ENCODE results near the gene NIFK.

Gene NIFK

GRCh38 chr2:121699421-121700333 is 37.0 kb downstream of the NIFK start:
- TF ChIP-seq, protein P1, sequence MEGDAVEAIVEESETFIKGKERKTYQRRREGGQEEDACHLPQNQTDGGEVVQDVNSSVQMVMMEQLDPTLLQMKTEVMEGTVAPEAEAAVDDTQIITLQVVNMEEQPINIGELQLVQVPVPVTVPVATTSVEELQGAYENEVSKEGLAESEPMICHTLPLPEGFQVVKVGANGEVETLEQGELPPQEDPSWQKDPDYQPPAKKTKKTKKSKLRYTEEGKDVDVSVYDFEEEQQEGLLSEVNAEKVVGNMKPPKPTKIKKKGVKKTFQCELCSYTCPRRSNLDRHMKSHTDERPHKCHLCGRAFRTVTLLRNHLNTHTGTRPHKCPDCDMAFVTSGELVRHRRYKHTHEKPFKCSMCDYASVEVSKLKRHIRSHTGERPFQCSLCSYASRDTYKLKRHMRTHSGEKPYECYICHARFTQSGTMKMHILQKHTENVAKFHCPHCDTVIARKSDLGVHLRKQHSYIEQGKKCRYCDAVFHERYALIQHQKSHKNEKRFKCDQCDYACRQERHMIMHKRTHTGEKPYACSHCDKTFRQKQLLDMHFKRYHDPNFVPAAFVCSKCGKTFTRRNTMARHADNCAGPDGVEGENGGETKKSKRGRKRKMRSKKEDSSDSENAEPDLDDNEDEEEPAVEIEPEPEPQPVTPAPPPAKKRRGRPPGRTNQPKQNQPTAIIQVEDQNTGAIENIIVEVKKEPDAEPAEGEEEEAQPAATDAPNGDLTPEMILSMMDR (IDR thresholded peaks at IDR 0.05; ENCODE audit: low read depth, low read length): no peak
- Histone ChIP-seq H3K4me1 (no peaks in the 10 kb centered on the region), H3K9me3 (no peaks in the 10 kb centered on the region), H3K27me3 (no peaks in the 10 kb centered on the region), H3K4me3 (ENCODE audit: low read depth, low read length) (no peak overlapping the region), H3K36me3 (no peaks in the 10 kb centered on the region)
- DNase-seq: no peak

- DNase-seq: no peak
- no peak overlapping the region for H3K4me3 ChIP-seq (ENCODE audit: low read depth, low read length)
- TF ChIP-seq, protein P1 (IDR thresholded peaks at IDR 0.05; ENCODE audit: low read depth, low read length): no peak
- no peaks in the 10 kb centered on the region for H3K27me3 ChIP-seq
- H3K9me3 ChIP-seq: no peaks in the 10 kb centered on the region
- H3K36me3 ChIP-seq: no peaks in the 10 kb centered on the region
- H3K4me1 ChIP-seq: no peaks in the 10 kb centered on the region
Observed at GRCh38 chr2:121698318-121698930, 38.3 kb downstream of the NIFK start.

- no peaks in the 10 kb centered on the region for H3K36me3 ChIP-seq
- no peaks in the 10 kb centered on the region for H3K4me1 ChIP-seq
- TF ChIP-seq, protein P1 (IDR thresholded peaks at IDR 0.05; ENCODE audit: low read depth, low read length): no peak
- no peaks in the 10 kb centered on the region for H3K27me3 ChIP-seq
- DNase-seq: no peak
- no peaks in the 10 kb centered on the region for H3K9me3 ChIP-seq
- no peak overlapping the region for H3K4me3 ChIP-seq (ENCODE audit: low read depth, low read length)
Observed at GRCh38 chr2:121697108-121697631, 39.5 kb downstream of the NIFK start.

- Histone ChIP-seq H3K4me3 (ENCODE audit: low read depth, low read length) (no peak overlapping the region), H3K36me3 (no peaks in the 10 kb centered on the region), H3K9me3 (no peaks in the 10 kb centered on the region), H3K4me1 (no peaks in the 10 kb centered on the region), H3K27me3 (no peaks in the 10 kb centered on the region)
- no peak for DNase-seq
- TF ChIP-seq, protein P1 (IDR thresholded peaks at IDR 0.05; ENCODE audit: low read depth, low read length): no peak
Observed at GRCh38 chr2:121696410-121696930, 40.2 kb downstream of the NIFK start.

DNA sequence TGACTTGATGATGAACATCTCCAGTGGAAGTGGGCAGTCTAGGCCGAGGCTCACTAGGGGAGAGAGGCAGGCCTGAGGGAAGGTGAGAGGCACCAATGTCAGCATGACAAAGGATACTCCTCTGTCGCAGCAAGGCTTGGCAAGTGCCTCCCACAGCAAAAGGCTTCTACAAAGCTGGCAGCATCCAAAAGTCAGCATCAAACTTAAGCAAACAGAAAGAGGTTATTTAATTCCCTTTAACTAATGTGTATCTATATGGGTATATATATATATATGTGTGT is 41.6 kb downstream of the NIFK start:
- no peaks in the 10 kb centered on the region for H3K27me3 ChIP-seq
- no peaks in the 10 kb centered on the region for H3K4me1 ChIP-seq
- no peak for DNase-seq
- TF ChIP-seq, protein P1 (IDR thresholded peaks at IDR 0.05; ENCODE audit: low read depth, low read length): no peak
- no peaks in the 10 kb centered on the region for H3K36me3 ChIP-seq
- no peaks in the 10 kb centered on the region for H3K9me3 ChIP-seq
- no peak overlapping the region for H3K4me3 ChIP-seq (ENCODE audit: low read depth, low read length)
